IMR-90 (cell line): ENCODE measurements around the gene PPARG. TPM values are rescaled to one million over a fixed set of nuclear protein-coding genes. Genes with fewer than 3 reads are reported as not detected.

Source experiments
- ATAC-seq: fragments of 200-7000 bp; cut with Tn5 transposase; 2 replicates; pipeline ENCODE4 v1.9.1; 2020; ENCODE audit warnings: low read depth, mild to moderate bottlenecking, moderate library complexity
- BruUV-seq: library from RNA; stranded (reverse); fragments of 400-500 nt; replicated peaks from 2 replicates; lab custom pipeline; 2021; lab: Mats Ljungman, UMichigan
- CTCF ChIA-PET: fragments of 300-600 bp; formaldehyde crosslinking; extraction: SDS; loops from one replicate; lab custom pipeline; 2021; ENCODE audit warnings: antibody characterized with exemption; lab: Yijun Ruan, JAX
- POLR2A ChIA-PET: fragments of 300-600 bp; sonication (Branson Sonifier 250); formaldehyde crosslinking; loops from one replicate; lab custom pipeline; 2022; ENCODE audit warnings: antibody characterized with exemption; ENCODE audit not compliant: unreplicated experiment; lab: Charles Lee
- DNase-seq: peaks from one replicate; pipeline ENCODE4 v3.0.0; 2013
- H2AFZ ChIP-seq: replicated peaks from 2 replicates; pipeline ENCODE3; 2013; ENCODE audit warnings: low read length, mild to moderate bottlenecking; ENCODE audit not compliant: poor library complexity
- H2AK5ac ChIP-seq: 2 replicates; pipeline ENCODE4 v1.6.1; 2013; ENCODE audit warnings: low read depth, low read length, inconsistent platforms
- H2AK9ac ChIP-seq: replicated peaks from 2 replicates; pipeline ENCODE3; 2013; ENCODE audit warnings: mild to moderate bottlenecking, low read depth, low read length, moderate library complexity; ENCODE audit not compliant: poor library complexity
- H2BK120ac ChIP-seq: 2 replicates; pipeline ENCODE4 v1.6.1; 2013; ENCODE audit warnings: low read depth, low read length, inconsistent platforms
- H2BK15ac ChIP-seq: 3 replicates; pipeline ENCODE4 v1.6.1; 2013; ENCODE audit warnings: low read depth, low read length, inconsistent platforms
- H2BK20ac ChIP-seq: 2 replicates; pipeline ENCODE4 v1.6.1; 2013; ENCODE audit warnings: low read depth, mild to moderate bottlenecking, inconsistent platforms, low read length, moderate library complexity
- H2BK5ac ChIP-seq: 2 replicates; pipeline ENCODE4 v1.6.1; 2013; ENCODE audit warnings: mild to moderate bottlenecking, low read depth, low read length, inconsistent platforms; ENCODE audit not compliant: poor library complexity, severe bottlenecking
- H3K14ac ChIP-seq: replicated peaks from 2 replicates; pipeline ENCODE4 v1.6.1; 2013; ENCODE audit warnings: low read depth, low read length, inconsistent platforms
- H3K18ac ChIP-seq: 2 replicates; pipeline ENCODE4 v1.6.1; 2013; ENCODE audit warnings: low read depth, low read length, control low read depth
- H3K23ac ChIP-seq: 2 replicates; pipeline ENCODE4 v1.6.1; 2013; ENCODE audit warnings: low read depth, low read length, inconsistent platforms
- H3K27ac ChIP-seq: 2 replicates; pipeline ENCODE4 v1.5.1; 2013; ENCODE audit warnings: mild to moderate bottlenecking, control low read depth, low read length; ENCODE audit not compliant: insufficient read depth
- H3K27me3 ChIP-seq: 2 replicates; pipeline ENCODE4 v1.6.1; 2013; ENCODE audit warnings: low read length; ENCODE audit not compliant: control insufficient read depth, insufficient read depth
- H3K36me3 ChIP-seq: 2 replicates; pipeline ENCODE4 v1.6.1; 2013; ENCODE audit warnings: low read length, mixed read lengths; ENCODE audit not compliant: control insufficient read depth, insufficient read depth
- H3K4ac ChIP-seq: 2 replicates; pipeline ENCODE4 v1.6.1; 2013; ENCODE audit warnings: low read depth, low read length, inconsistent platforms
- H3K4me1 ChIP-seq: 2 replicates; pipeline ENCODE4 v1.6.1; 2013; ENCODE audit warnings: low read length, mixed read lengths; ENCODE audit not compliant: control insufficient read depth, insufficient read depth
- H3K4me2 ChIP-seq: 2 replicates; pipeline ENCODE4 v1.6.1; 2013; ENCODE audit warnings: low read depth, mild to moderate bottlenecking, control low read depth, low read length, moderate library complexity
- H3K4me3 ChIP-seq: 2 replicates; pipeline ENCODE4 v1.5.1; 2013; ENCODE audit warnings: low read depth, mild to moderate bottlenecking, control low read depth, low read length, moderate library complexity; ENCODE audit not compliant: insufficient read depth
- H3K56ac ChIP-seq: 2 replicates; pipeline ENCODE4 v1.6.1; 2013; ENCODE audit warnings: low read length, inconsistent platforms; ENCODE audit not compliant: insufficient read depth; ENCODE audit errors: extremely low read depth
- H3K79me1 ChIP-seq, 2 experiments: 2 replicates each; pipeline ENCODE4 v1.6.1; 2013; ENCODE audit warnings: low read length in 2 of 2, inconsistent platforms in 1 of 2, low read depth in 1 of 2
- H3K9ac ChIP-seq: 2 replicates; pipeline ENCODE4 v1.6.1; 2013; ENCODE audit warnings: low read depth, low read length, control low read depth
- H3K9me1 ChIP-seq: 2 replicates; pipeline ENCODE4 v1.6.1; 2013; ENCODE audit warnings: low read length, inconsistent platforms; ENCODE audit not compliant: insufficient read depth
- H3K9me3 ChIP-seq: 2 replicates; pipeline ENCODE4 v1.6.1; 2013; ENCODE audit warnings: low read length; ENCODE audit not compliant: control insufficient read depth, insufficient read depth
- H4K20me1 ChIP-seq: 2 replicates; pipeline ENCODE4 v1.6.1; 2013; ENCODE audit warnings: low read length, inconsistent platforms; ENCODE audit not compliant: insufficient read depth
- H4K5ac ChIP-seq: 2 replicates; pipeline ENCODE4 v1.6.1; 2013; ENCODE audit warnings: mild to moderate bottlenecking, low read depth, low read length, control low read depth
- H4K8ac ChIP-seq, 2 experiments: 2 replicates each; pipeline ENCODE4 v1.6.1; 2013; ENCODE audit warnings: low read depth in 2 of 2, low read length in 2 of 2, control low read depth in 1 of 2, inconsistent platforms in 1 of 2
- H4K91ac ChIP-seq: 2 replicates; pipeline ENCODE4 v1.6.1; 2013; ENCODE audit warnings: low read depth, low read length, inconsistent platforms; ENCODE audit not compliant: insufficient read depth
- CHD1 ChIP-seq: IDR thresholded peaks from 2 replicates; pipeline ENCODE4 v1.6.1; 2012; ENCODE audit warnings: low read depth, low read length, improper control_type of control experiment
- FOS ChIP-seq: fragments of 150-350 bp; IDR thresholded peaks from 2 replicates; pipeline ENCODE4 v1.6.1; 2016; ENCODE audit warnings: low read depth, low read length
- MAFK ChIP-seq: IDR thresholded peaks from 2 replicates; pipeline ENCODE4 v1.6.1; 2012; ENCODE audit warnings: low read depth, low read length, improper control_type of control experiment
- MAZ ChIP-seq: IDR thresholded peaks from 2 replicates; pipeline ENCODE4 v1.6.1; 2012; ENCODE audit warnings: low read depth, mild to moderate bottlenecking, low read length, improper control_type of control experiment, moderate library complexity, borderline replicate concordance
- MXI1 ChIP-seq: IDR thresholded peaks from 2 replicates; pipeline ENCODE4 v1.6.1; 2012; ENCODE audit warnings: low read depth, mild to moderate bottlenecking, low read length, moderate library complexity, borderline replicate concordance
- NFE2L2 ChIP-seq: fragments of 150-350 bp; IDR thresholded peaks from 2 replicates; pipeline ENCODE4 v1.6.1; 2016; ENCODE audit warnings: low read depth, mild to moderate bottlenecking, low read length
- POLR2A ChIP-seq: IDR thresholded peaks from 2 replicates; pipeline ENCODE4 v1.6.1; 2012; ENCODE audit warnings: mild to moderate bottlenecking, low read depth, low read length
- RAD21 ChIP-seq: IDR thresholded peaks from 2 replicates; pipeline ENCODE4 v1.6.1; 2012; ENCODE audit warnings: low read length, improper control_type of control experiment
- RCOR1 ChIP-seq: IDR thresholded peaks from 2 replicates; pipeline ENCODE4 v1.6.1; 2012; ENCODE audit warnings: mild to moderate bottlenecking, low read length, improper control_type of control experiment; ENCODE audit not compliant: insufficient replicate concordance
- WGBS, 2 experiments: methylation state at CpG; one replicate each; pipeline versions ENCODE4 v1.1.5 to v1.1.7; 2013; ENCODE audit warnings: missing lambda C conversion rate in 2 of 2; ENCODE audit not compliant: insufficient read length in 1 of 2; ENCODE audit errors: extremely low coverage in 2 of 2; 5-methylcytosine and 5-hydroxymethylcytosine counted together
- dilution Hi-C: fragments of 300-500 bp; cut with HindIII; formaldehyde crosslinking; loops from one replicate; pipeline ENCODE4 v1.14.3; 2018; ENCODE audit warnings: low sequenced_read_pairs; ENCODE audit not compliant: unreplicated experiment
- in situ Hi-C: fragments of 300-500 bp; cut with MboI; formaldehyde crosslinking; loops from 3 replicates; pipeline ENCODE4 v1.14.3; 2019; ENCODE audit warnings: low sequenced_read_pairs, inconsistent platforms, mixed read lengths
- intact Hi-C: fragments of 100-400 bp; cut with micrococcal nuclease; formaldehyde crosslinking; loops from 2 replicates; pipeline ENCODE4 v1.10.0; 2022
- polyA plus RNA-seq, 3 experiments: library from polyadenylated mRNA; depleted of rRNA; stranded (reverse); fragments of >200 nt; gene quantifications; 2 replicates each; pipeline ENCODE4 v1.2.3, GENCODE V29; 2012; ENCODE audit warnings: low replicate concordance in 1 of 3
- total RNA-seq: library from RNA; depleted of rRNA; stranded (reverse); fragments of >200 nt; gene quantifications from 2 replicates; pipeline ENCODE4 v1.2.3, GENCODE V29; 2012
- TF ChIP-seq, protein P1 (sequence below): fragments of 150-350 bp; IDR thresholded peaks from 2 replicates; pipeline ENCODE4 v1.6.1; 2017; ENCODE audit warnings: mild to moderate bottlenecking, antibody characterized with exemption, low read length, low read depth
- TF ChIP-seq, protein P2 (sequence below): fragments of 150-350 bp; IDR thresholded peaks from 2 replicates; pipeline ENCODE4 v1.6.1; 2016; ENCODE audit warnings: low read depth, mild to moderate bottlenecking, low read length, moderate library complexity, borderline replicate concordance
- TF ChIP-seq, protein P3 (sequence below): conservative IDR thresholded peaks from 2 replicates; pipeline ENCODE4 v1.5.1; 2012; ENCODE audit warnings: mild to moderate bottlenecking, low read depth, low read length, improper control_type of control experiment

The PPARG gene
- total and polyA plus RNA-seq, 2 of the 4 experiments (the other 2 are of a cell fraction): 11.2 to 23.8 TPM

GRCh38 chr3:12323237-12323636 is 34.4 kb downstream of the PPARG start:
- no peak overlapping the region for H2BK15ac ChIP-seq
- H3K14ac ChIP-seq: no peak overlapping the region
- intact Hi-C loops (no loop called here), dilution Hi-C loops (no loop called here), in situ Hi-C loops (no loop called here)
- ChIA-PET POLR2A (interaction anchor here (0.5 kb wide), 1 partner anchor 10 kb away, joined by 6 read pairs; no protein-coding TSS in a partner anchor), CTCF (no interaction called here)
- no peak overlapping the region for H2BK20ac ChIP-seq
- no peak overlapping the region for H3K4me3 ChIP-seq
- H2AK5ac ChIP-seq: no peak overlapping the region
- no peaks in the 10 kb centered on the region; a peak in 1 of 4 replicates for H3K79me1 ChIP-seq
- no peak overlapping the region for H4K8ac ChIP-seq
- no peaks in the 10 kb centered on the region for H3K9me1 ChIP-seq
- no peaks in the 10 kb centered on the region for H3K27me3 ChIP-seq
- H3K4ac ChIP-seq: no peak overlapping the region
- no peak overlapping the region for H4K5ac ChIP-seq
- H3K36me3 ChIP-seq: no peaks in the 10 kb centered on the region
- no peak overlapping the region for H3K23ac ChIP-seq
- no peaks in the 10 kb centered on the region; the same call in 1 of the 2 replicates for H3K4me1 ChIP-seq
- no peak overlapping the region for H3K4me2 ChIP-seq
- no TSS peak for BruUV-seq
- H2BK120ac ChIP-seq: no peak overlapping the region
- WGBS, 2 experiments: no CpG with 5 or more reads among the region's 2 CpGs
- H3K9ac ChIP-seq: no peak overlapping the region
- H4K20me1 ChIP-seq: no peaks in the 10 kb centered on the region
- H2AFZ ChIP-seq: no peak overlapping the region
- no peak overlapping the region for H2BK5ac ChIP-seq
- no peak overlapping the region for H3K27ac ChIP-seq
- ATAC-seq (no peak), DNase-seq (no peak)
- TF ChIP-seq, protein P1, sequence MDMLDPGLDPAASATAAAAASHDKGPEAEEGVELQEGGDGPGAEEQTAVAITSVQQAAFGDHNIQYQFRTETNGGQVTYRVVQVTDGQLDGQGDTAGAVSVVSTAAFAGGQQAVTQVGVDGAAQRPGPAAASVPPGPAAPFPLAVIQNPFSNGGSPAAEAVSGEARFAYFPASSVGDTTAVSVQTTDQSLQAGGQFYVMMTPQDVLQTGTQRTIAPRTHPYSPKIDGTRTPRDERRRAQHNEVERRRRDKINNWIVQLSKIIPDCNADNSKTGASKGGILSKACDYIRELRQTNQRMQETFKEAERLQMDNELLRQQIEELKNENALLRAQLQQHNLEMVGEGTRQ: no peak
- TF ChIP-seq MXI1: no peak
- no peak for TF ChIP-seq RCOR1
- TF ChIP-seq, protein P2, sequence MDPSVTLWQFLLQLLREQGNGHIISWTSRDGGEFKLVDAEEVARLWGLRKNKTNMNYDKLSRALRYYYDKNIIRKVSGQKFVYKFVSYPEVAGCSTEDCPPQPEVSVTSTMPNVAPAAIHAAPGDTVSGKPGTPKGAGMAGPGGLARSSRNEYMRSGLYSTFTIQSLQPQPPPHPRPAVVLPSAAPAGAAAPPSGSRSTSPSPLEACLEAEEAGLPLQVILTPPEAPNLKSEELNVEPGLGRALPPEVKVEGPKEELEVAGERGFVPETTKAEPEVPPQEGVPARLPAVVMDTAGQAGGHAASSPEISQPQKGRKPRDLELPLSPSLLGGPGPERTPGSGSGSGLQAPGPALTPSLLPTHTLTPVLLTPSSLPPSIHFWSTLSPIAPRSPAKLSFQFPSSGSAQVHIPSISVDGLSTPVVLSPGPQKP: no peak
- no peak for TF ChIP-seq FOS
- TF ChIP-seq, protein P3, sequence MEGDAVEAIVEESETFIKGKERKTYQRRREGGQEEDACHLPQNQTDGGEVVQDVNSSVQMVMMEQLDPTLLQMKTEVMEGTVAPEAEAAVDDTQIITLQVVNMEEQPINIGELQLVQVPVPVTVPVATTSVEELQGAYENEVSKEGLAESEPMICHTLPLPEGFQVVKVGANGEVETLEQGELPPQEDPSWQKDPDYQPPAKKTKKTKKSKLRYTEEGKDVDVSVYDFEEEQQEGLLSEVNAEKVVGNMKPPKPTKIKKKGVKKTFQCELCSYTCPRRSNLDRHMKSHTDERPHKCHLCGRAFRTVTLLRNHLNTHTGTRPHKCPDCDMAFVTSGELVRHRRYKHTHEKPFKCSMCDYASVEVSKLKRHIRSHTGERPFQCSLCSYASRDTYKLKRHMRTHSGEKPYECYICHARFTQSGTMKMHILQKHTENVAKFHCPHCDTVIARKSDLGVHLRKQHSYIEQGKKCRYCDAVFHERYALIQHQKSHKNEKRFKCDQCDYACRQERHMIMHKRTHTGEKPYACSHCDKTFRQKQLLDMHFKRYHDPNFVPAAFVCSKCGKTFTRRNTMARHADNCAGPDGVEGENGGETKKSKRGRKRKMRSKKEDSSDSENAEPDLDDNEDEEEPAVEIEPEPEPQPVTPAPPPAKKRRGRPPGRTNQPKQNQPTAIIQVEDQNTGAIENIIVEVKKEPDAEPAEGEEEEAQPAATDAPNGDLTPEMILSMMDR: no peak
- no peak for TF ChIP-seq POLR2A
- no peak for TF ChIP-seq CHD1
- no peak for TF ChIP-seq NFE2L2
- TF ChIP-seq MAFK: no peak
- no peak for TF ChIP-seq MAZ
- no peak for TF ChIP-seq RAD21
- no peak overlapping the region for H3K18ac ChIP-seq
- H2AK9ac ChIP-seq: no peak overlapping the region
- no peak overlapping the region for H4K91ac ChIP-seq
- H3K56ac ChIP-seq: no peak overlapping the region
- no peaks in the 10 kb centered on the region for H3K9me3 ChIP-seq
